Endodermal cell (in vitro differentiated cells): ENCODE data around the gene MYO7B. TPM values are rescaled to one million over a fixed set of nuclear protein-coding genes. Genes with fewer than 3 reads are reported as not detected.
A peak's percentile ranks its signal among the peaks of the same experiment; 100 is the strongest.

Experiments used
- DNase-seq: peaks from one replicate; pipeline ENCODE4 v3.0.0-alpha.2; 2017
- H3K27ac ChIP-seq: 2 replicates; pipeline ENCODE4 v1.5.1; 2013; ENCODE audit warnings: mild to moderate bottlenecking, low read depth, low read length, moderate library complexity
- H3K27me3 ChIP-seq: 2 replicates; pipeline ENCODE4 v1.6.1; 2013; ENCODE audit warnings: mild to moderate bottlenecking, low read length, moderate library complexity; ENCODE audit not compliant: insufficient read depth, control insufficient read depth, poor library complexity, severe bottlenecking
- H3K36me3 ChIP-seq: 2 replicates; pipeline ENCODE4 v1.7.0; 2013; ENCODE audit warnings: mild to moderate bottlenecking, low read length, moderate library complexity; ENCODE audit not compliant: control insufficient read depth, insufficient read depth
- H3K4me1 ChIP-seq: one replicate; pipeline ENCODE4 v1.7.0; 2013; ENCODE audit warnings: low read length; ENCODE audit not compliant: control insufficient read depth, insufficient read depth
- H3K4me3 ChIP-seq: 2 replicates; pipeline ENCODE4 v1.5.1; 2013; ENCODE audit warnings: mild to moderate bottlenecking, low read length, moderate library complexity
- H3K9ac ChIP-seq: 2 replicates; pipeline ENCODE4 v1.6.1; 2013; ENCODE audit warnings: mild to moderate bottlenecking, low read length, moderate library complexity; ENCODE audit not compliant: poor library complexity, severe bottlenecking; ENCODE audit errors: extremely low read depth
- H3K9me3 ChIP-seq: 2 replicates; pipeline ENCODE4 v1.6.1; 2013; ENCODE audit warnings: mild to moderate bottlenecking, low read length, moderate library complexity; ENCODE audit not compliant: control insufficient read depth
- H3K27ac Mint-ChIP-seq: 2 replicates; pipeline ENCODE4 v1.8.0; 2020; ENCODE audit warnings: mixed read lengths
- H3K27me3 Mint-ChIP-seq: 2 replicates; pipeline ENCODE4 v1.8.0; 2021; ENCODE audit warnings: mild to moderate bottlenecking, mixed read lengths; ENCODE audit not compliant: insufficient read depth
- H3K36me3 Mint-ChIP-seq: 2 replicates; pipeline ENCODE4 v1.8.0; 2020; ENCODE audit warnings: low read depth, mixed read lengths
- H3K4me1 Mint-ChIP-seq: 2 replicates; pipeline ENCODE4 v1.8.0; 2020; ENCODE audit warnings: mixed read lengths
- H3K4me3 Mint-ChIP-seq: 2 replicates; pipeline ENCODE4 v1.8.0; 2020; ENCODE audit warnings: mild to moderate bottlenecking, moderate library complexity, mixed read lengths
- H3K9me3 Mint-ChIP-seq: 2 replicates; pipeline ENCODE4 v1.8.0; 2020; ENCODE audit warnings: mild to moderate bottlenecking, mixed read lengths
- CTCF ChIP-seq: fragments of 200-600 bp; sonication (generic); conservative IDR thresholded peaks from 2 replicates; pipeline ENCODE4 v1.5.0; 2021; ENCODE audit warnings: antibody characterized with exemption, mild to moderate bottlenecking
- WGBS, 2 experiments: methylation state at CpG; one replicate each; pipeline versions ENCODE4 v1.1.5 to v1.1.7; 2013; ENCODE audit warnings: missing lambda C conversion rate in 2 of 2, mixed read lengths in 1 of 2; ENCODE audit not compliant: insufficient coverage in 1 of 2, insufficient read length in 1 of 2; 5-methylcytosine and 5-hydroxymethylcytosine counted together
- total RNA-seq, 2 donors: library from RNA; stranded (reverse); fragmentation: NEBNext Ultra II Directional in 1 of 2; extraction: Animal tissue kit (Norgen Biotek cat#: 25700) in 1 of 2; gene quantifications; 2 replicates in 1 of 2; 3 replicates in 1 of 2; pipeline ENCODE4 v1.2.1, GENCODE V29; 2021

The MYO7B gene
- total RNA-seq, 2 donors from 2014 or later, result 0.11 TPM; not detected in 1

DNA sequence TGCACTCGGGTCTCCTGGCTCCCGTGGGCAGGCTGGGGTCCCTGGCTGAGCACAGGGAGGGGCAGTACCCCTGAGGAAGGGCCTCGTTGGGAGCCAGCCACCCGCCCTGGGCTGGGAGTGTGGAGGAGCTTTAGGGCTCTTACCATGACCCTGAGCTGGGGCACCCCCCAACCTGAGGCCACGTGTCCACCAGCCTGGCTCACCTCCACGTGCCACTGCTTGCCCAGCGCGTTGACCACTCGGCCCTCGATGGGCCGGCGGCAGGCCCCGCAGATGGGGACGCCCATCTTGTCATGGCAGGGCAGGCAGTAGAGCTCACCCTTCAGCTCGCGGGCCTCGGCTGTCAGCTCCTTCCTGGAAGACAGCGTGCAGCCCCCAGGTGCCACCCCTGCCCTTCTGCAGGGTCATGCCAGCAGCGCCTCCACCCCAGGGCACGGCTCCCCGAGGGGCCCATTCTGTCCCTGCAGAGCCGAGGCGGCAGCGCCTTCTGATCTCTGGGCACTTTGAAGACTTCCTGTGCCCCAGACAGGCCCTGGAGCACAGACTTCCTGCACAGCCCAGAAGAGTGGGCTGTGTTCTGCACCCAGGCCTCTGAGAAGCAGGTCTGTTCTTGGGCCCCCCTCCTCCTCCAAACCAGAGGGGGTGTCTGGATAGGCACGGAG lies 106.5 kb downstream of the MYO7B start:
- no peak for TF ChIP-seq CTCF
- H3K4me1 ChIP-seq, result peaks cover 7% of the 10 kb centered on the region
- Mint-ChIP-seq H3K27ac (no peak overlapping the region), H3K27me3 (no peaks in the 10 kb centered on the region), H3K9me3 (no peaks in the 10 kb centered on the region), H3K36me3 (no peaks in the 10 kb centered on the region), H3K4me1 (peaks cover 5% of the 10 kb centered on the region), H3K4me3 (no peak overlapping the region)
- no peak overlapping the region for H3K9ac ChIP-seq
- no peak for DNase-seq
- H3K27me3 ChIP-seq, result no peaks in the 10 kb centered on the region
- H3K4me3 ChIP-seq, result no peak overlapping the region
- H3K9me3 ChIP-seq, result no peaks in the 10 kb centered on the region
- no peak overlapping the region for H3K27ac ChIP-seq
- no peaks in the 10 kb centered on the region for H3K36me3 ChIP-seq
- 92 to 97% methylated on average over 20 to 25 of the region's 25 CpGs for WGBS, 2 experiments

GRCh38 chr2:127642706-127643438 lies 107.4 kb downstream of the MYO7B start:
- no peak for DNase-seq
- Histone ChIP-seq H3K27me3 (no peaks in the 10 kb centered on the region), H3K9ac (no peak overlapping the region), H3K4me3 (no peak overlapping the region), H3K36me3 (no peaks in the 10 kb centered on the region), H3K9me3 (no peaks in the 10 kb centered on the region), H3K27ac (peak overlapping the region; percentile 60), H3K4me1 (peaks cover 6% of the 10 kb centered on the region)
- H3K4me3 Mint-ChIP-seq, result no peak overlapping the region
- H3K4me1 Mint-ChIP-seq, result peaks cover 4% of the 10 kb centered on the region
- 86 to 92% methylated on average over 7 to 17 of the region's 17 CpGs for WGBS, 2 experiments
- H3K27me3 Mint-ChIP-seq, result no peaks in the 10 kb centered on the region
- no peaks in the 10 kb centered on the region for H3K36me3 Mint-ChIP-seq
- no peaks in the 10 kb centered on the region for H3K9me3 Mint-ChIP-seq
- H3K27ac Mint-ChIP-seq, result no peak overlapping the region
- TF ChIP-seq CTCF, result no peak

DNA sequence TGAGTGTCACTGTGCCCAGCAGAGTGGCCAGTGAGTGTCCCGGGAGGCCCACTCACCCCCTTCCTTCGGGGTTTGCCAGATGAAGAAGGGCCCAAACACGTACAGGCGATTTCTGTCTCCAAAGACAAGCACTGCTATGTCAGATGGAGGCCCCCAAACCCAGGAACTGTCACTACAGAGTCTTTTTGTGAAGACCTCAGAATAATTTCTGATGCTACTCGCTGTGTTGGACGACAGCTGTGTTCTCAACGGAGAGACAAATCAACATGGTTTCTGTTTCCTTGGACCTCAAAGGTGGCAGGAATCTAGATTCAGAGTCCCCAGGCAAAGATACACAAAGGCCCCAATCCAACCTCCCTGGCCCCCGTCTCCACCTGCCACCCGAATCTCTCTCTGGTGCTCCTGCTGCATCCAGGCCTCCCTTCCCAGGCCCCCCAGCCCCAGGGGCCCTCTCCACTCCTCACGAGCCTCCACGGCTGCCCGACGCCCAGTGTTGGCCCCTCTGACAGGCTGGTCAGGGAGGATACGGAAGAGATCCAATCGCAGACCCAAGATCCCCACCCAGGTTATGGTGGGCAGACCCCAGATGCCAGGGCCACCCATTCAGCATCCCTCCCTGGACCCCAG lies 108.1 kb downstream of the MYO7B start:
- 88 to 92% methylated on average over 8 to 15 of the region's 15 CpGs for WGBS, 2 experiments
- Histone ChIP-seq H3K9ac (no peak overlapping the region), H3K4me3 (no peak overlapping the region), H3K9me3 (no peaks in the 10 kb centered on the region), H3K27ac (peak overlapping the region; percentile 60), H3K27me3 (no peaks in the 10 kb centered on the region), H3K36me3 (no peaks in the 10 kb centered on the region), H3K4me1 (no peaks in the 10 kb centered on the region)
- Mint-ChIP-seq H3K9me3 (no peaks in the 10 kb centered on the region), H3K27ac (peak overlapping the region; percentile 61), H3K4me1 (no peaks in the 10 kb centered on the region), H3K4me3 (no peak overlapping the region), H3K27me3 (no peaks in the 10 kb centered on the region), H3K36me3 (no peaks in the 10 kb centered on the region)
- TF ChIP-seq CTCF, result no peak
- DNase-seq, result no peak
